GM18508 (cell line): ENCODE results near the gene DMXL2.
"Not testable (repeated sequence)": the region's sequence is repeated elsewhere in the genome, so short reads cannot be mapped to it uniquely, and the experiment has no call there.

Source experiments
- ATAC-seq: cut with Tn5 transposase; IDR thresholded peaks from one replicate; pipeline ENCODE4 v1.9.1; 2021; ENCODE audit warnings: moderate number of reproducible peaks; ENCODE audit not compliant: insufficient read depth, unreplicated experiment

The DMXL2 gene

GRCh38 chr15:51625236-51625635, 2.7 kb upstream of the DMXL2 start:
- peak; percentile 30 for ATAC-seq

DNA sequence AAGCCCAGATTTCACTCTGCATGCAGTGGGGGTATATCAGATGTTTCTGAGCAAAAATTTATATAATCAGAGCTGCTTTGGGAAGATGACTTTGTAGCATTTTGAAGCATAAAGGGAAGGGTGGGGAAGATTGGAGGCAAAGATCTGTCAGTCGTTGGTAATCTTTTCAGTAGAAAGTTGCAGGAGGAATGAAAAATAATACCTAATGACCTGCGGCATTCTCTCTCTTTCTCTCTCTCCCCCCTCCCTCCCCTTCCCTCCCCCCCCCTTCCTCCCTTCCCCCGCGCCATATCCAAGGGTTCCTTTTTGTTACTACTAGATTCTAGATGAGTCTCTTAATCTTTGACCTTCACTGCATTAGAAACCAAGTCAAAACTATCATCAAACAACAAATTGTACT, 1.5 kb upstream of the DMXL2 start:
- no peak for ATAC-seq

DNA sequence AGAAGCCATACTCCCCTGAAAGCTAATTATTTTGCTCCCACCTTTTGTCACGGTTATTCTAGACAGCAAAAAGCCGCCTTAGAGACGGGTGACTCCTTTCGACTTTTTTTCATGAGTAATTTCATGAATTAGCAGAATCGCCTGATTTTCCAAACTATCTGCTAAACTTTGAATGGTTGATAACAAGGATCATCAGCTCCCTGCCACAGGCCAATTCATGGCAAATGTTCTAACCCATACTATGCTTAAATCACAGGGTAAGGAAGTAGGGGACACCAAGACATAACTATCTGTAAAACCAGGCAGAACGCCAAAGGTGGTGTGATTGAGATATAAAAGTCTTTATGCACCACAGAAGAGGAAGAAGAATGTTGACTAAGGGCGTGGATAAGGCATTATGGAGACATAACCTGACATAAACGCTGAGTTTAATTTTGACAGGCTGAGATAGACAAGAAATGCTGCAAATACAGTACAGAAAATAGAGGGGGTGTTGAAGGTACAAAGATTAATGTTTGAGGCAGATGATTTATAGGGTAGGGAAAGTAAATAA, 891 bp upstream of the DMXL2 start:
- ATAC-seq = no peak

DNA sequence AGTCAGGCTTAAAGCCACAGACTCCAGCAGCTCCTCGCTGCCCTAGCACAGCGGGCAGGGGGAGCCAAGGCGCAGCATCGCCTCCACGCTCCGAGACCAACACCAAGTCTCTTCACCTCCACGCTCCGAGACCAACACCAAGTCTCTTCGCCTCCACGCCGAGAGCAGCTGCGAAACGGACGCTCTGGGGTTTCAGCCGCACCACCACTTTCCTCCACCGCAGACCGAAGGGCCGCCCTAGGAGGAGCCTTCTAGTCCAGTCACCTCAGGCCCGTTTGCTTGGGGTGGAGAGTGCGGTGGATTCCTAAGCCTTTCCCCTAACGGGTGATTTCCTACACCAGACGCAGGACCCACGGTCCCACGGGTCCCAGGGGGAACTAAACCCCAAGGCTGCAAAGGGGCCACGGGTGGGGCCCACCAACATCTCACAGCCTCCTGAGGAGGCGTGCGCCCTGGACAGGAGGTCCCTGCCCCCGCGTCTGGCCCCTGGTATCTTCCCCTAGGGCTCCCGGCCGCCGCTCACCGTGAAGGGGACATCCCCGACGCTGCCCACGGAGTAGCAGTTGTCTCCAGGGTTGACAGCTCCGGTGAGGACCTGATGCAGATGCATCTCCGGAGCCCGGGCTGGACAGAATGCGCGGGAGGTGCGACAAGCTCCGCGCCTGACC, 501 bp downstream of the DMXL2 start:
- ATAC-seq = peak; percentile 34

DNA sequence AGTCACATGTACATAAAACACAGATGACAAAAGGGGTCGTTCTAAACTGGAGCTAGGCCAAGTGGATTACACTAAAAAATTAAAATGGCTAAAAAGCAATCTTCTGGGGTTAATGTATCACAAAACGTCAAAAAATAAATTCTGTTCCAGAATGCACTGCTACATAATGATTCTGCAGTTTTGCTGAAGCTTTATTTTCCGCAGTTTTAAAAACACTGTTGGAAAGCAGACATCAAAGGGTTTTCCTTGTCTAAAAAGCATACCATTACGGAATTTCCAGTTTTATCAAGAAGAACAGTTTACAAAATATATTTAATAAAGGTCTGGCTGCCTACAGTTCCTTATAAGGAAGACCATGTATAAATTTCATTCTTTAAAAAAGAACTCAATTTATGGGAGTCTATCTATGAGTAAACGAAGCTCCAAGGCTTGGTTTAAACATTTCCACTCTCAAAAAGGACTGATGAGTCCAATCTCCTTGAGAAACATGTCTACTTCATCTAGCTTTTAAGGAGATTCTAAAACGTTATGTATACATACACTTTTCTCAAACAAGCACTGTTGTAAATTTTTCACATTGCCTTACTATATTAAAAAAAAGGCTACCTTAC, 1.3 kb downstream of the DMXL2 start:
- no peak for ATAC-seq

- ATAC-seq = no peak
Measured at GRCh38 chr15:51620641-51621040, 1.9 kb downstream of the DMXL2 start.

DNA sequence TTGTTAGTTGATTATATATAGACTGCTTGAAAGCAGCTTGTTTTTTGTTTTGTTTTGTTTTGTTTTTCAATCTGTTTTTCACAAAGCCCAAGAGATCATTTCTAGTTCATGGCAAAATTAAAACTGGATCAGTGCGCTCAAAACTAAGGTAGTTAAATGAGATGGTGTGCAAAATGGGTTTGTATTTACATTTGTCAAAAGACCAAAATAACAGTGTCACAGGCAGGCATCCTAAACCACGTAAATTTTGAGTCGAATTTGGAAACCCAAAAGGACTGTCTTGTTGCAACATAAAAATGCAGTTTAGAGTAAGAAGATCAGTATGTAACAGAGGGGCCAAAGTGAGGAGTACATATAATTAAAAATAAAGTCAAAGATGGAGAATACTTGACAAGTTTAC, 2.4 kb downstream of the DMXL2 start:
- no peak for ATAC-seq

GRCh38 chr15:51619331-51620035, 3.1 kb downstream of the DMXL2 start:
- ATAC-seq = no peak

- ATAC-seq = no peak
Measured at GRCh38 chr15:51617886-51618285, 4.7 kb downstream of the DMXL2 start.

- ATAC-seq = no peak
Measured at GRCh38 chr15:51613951-51614350, 8.6 kb downstream of the DMXL2 start.

DNA sequence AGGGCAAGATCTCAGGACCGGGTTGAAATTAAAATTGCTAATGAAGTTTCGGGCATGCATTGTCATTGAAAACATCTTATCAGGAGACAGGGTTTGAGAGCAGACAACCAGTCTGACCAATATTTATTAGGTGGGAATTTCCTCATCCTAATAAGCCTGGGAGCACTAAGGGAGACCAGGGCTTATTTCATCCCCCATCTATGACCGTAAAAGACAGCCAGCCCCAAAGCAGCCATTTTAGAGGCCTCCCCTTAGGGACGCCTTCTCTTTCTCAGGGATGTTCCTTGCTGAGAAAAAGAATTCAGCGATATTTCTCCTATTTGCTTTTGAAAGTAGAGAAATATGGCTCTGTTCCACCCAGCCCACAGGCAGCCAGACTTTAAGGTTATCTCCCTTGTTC, 9.9 kb downstream of the DMXL2 start:
- not testable (repeated sequence) for ATAC-seq

DNA sequence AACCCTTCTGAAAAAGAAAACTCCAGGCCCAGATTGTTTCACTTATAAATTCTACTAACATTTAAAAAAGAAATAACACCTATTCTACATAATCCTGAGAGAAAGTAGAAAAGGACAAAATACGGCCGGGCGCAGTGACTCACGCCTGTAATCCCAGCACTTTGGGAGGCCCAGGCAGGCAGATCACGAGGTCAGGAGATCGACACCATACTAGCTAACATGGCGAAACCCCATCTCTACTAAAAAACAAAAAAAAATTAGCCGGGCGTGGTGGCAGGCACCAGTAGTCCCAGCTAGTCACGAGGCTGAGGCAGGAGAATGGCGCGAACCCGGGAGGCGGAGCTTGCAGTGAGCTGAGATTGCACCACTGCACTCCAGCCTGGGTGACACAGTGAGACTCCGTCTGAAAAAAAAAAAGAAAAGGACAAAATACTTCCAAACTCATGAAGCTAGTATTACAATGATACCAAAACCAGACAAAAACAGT, 19.1 kb downstream of the DMXL2 start:
- ATAC-seq = not testable (repeated sequence)

DNA sequence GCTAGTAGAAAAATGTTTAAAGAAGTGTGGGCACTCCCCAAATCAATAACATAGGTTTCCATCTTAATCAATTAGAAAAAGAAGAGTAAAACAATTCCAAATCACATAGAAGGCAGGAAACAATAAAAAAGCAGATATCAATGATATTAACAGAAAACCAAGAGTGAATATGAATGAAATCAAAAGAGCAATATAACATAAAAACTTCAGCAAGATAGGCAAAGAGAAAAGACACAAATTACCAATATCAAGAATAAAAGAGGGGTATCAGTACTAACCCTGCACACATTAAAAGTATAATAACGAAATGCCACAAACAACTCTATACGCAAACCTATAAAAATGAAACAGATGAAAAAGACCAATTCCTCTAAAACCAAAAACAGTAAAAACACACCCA, 19.6 kb downstream of the DMXL2 start:
- ATAC-seq = no peak

GRCh38 chr15:51602484-51602883, 20.1 kb downstream of the DMXL2 start:
- no peak for ATAC-seq

- no peak for ATAC-seq
Measured at GRCh38 chr15:51601801-51602200, 20.8 kb downstream of the DMXL2 start.

GRCh38 chr15:51600114-51600513, 22.5 kb downstream of the DMXL2 start:
- ATAC-seq = no peak

DNA sequence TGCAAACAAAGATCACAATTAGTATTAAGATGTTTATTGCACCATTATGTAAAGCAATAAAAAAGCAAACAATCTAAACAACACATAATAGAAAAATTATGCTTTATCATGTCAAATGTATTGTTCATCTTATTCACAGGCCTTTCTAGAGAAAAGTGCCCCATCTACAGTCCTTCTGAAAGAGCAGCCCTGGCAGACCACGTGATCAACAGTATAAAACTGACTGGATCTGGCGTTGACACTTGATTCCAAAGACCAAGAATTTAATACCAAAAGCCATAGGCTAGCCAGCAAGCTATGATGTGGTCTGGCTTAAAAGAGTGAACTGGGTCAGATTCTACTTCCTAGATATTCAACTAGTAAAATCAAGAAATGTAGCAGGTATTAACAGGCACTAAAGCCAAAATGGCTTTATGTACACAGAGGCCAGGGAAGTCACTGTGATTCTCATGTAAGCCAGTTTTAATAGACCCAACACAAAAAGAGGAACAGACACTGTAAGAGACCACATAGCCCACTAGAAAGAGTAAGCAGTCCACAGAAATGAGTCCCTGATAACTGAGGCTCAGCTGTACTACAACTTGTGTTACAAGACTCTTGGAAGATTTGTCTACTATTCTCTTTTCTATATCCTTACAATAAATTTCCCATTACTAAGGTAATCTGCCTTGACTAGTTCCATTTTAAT, 32.5 kb downstream of the DMXL2 start:
- no peak for ATAC-seq

DNA sequence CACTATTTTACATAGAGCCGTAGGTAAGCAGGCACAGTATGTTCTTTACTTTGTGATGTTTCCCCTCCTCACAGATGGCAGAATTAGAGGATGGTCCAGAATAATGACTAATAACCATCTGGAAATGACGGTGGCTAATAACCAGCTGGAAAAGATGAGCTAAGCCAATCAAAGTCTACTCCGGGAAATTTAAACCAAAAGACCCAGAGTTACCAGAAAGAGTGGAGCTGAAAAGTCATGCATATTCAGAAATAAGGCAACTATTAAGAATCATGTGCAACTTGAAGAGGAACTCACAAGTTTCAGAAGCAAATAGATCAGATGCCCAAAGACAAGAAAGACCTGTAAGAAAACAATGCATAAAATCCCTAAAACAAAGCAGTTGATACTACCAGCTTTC, 33.6 kb downstream of the DMXL2 start:
- no peak for ATAC-seq

DNA sequence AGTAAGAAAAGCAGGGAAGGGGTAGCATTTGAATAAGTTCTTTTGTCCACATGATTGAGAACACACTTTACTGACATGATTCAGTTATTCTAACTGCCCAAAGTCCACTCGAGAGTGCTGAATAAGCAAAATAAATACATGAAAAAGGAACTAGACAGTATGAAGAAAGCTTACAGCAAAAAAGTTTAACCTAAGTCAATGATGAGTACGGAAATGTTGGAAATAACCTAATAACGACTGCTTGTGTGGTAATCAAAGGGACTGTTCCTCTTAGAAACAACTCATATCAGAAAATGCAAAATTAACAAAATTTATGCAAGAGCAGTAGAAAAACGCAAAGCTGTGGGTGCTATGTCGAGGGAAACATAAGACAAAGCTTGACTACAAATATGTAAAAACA, 36.6 kb downstream of the DMXL2 start:
- ATAC-seq = no peak

- no peak for ATAC-seq
Measured at GRCh38 chr15:51580982-51581381, 41.6 kb downstream of the DMXL2 start.

- no peak for ATAC-seq
Measured at GRCh38 chr15:51580385-51580784, 42.2 kb downstream of the DMXL2 start.
